ENCODE results near the gene LHX3.

GRCh38 chr9:136248951-136249876 lies 44.3 kb upstream of the LHX3 start:
- TF ChIP-seq, protein P1, sequence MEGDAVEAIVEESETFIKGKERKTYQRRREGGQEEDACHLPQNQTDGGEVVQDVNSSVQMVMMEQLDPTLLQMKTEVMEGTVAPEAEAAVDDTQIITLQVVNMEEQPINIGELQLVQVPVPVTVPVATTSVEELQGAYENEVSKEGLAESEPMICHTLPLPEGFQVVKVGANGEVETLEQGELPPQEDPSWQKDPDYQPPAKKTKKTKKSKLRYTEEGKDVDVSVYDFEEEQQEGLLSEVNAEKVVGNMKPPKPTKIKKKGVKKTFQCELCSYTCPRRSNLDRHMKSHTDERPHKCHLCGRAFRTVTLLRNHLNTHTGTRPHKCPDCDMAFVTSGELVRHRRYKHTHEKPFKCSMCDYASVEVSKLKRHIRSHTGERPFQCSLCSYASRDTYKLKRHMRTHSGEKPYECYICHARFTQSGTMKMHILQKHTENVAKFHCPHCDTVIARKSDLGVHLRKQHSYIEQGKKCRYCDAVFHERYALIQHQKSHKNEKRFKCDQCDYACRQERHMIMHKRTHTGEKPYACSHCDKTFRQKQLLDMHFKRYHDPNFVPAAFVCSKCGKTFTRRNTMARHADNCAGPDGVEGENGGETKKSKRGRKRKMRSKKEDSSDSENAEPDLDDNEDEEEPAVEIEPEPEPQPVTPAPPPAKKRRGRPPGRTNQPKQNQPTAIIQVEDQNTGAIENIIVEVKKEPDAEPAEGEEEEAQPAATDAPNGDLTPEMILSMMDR (IDR thresholded peaks at IDR 0.05; ENCODE audit: insufficient read depth, low read depth, low read length): no peak
- TF ChIP-seq EZH2 (IDR thresholded peaks at IDR 0.05; ENCODE audit: insufficient read depth, low read length): no peak
